ENCODE results near the gene FAM114A1.
A peak's percentile ranks its signal among the peaks of the same experiment; 100 is the strongest.
"Not testable (repeated sequence)": the region's sequence is repeated elsewhere in the genome, so short reads cannot be mapped to it uniquely, and the experiment has no call there.

The FAM114A1 gene

GRCh38 chr4:38935391-38936073 lies 67.9 kb downstream of the FAM114A1 start:
- TF ChIP-seq, protein P1, sequence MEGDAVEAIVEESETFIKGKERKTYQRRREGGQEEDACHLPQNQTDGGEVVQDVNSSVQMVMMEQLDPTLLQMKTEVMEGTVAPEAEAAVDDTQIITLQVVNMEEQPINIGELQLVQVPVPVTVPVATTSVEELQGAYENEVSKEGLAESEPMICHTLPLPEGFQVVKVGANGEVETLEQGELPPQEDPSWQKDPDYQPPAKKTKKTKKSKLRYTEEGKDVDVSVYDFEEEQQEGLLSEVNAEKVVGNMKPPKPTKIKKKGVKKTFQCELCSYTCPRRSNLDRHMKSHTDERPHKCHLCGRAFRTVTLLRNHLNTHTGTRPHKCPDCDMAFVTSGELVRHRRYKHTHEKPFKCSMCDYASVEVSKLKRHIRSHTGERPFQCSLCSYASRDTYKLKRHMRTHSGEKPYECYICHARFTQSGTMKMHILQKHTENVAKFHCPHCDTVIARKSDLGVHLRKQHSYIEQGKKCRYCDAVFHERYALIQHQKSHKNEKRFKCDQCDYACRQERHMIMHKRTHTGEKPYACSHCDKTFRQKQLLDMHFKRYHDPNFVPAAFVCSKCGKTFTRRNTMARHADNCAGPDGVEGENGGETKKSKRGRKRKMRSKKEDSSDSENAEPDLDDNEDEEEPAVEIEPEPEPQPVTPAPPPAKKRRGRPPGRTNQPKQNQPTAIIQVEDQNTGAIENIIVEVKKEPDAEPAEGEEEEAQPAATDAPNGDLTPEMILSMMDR (IDR thresholded peaks at IDR 0.05; ENCODE audit: low read depth, low read length): 0 out of 2 replicates have a peak, but pooled peaks have one; percentile 2
- peak; percentile 96 for DNase-seq (ENCODE audit: extremely low read depth, low read depth)

GRCh38 chr4:38939165-38939564 lies 71.6 kb downstream of the FAM114A1 start:
- no peak for DNase-seq (ENCODE audit: extremely low read depth, low read depth)
- TF ChIP-seq, protein P1 (IDR thresholded peaks at IDR 0.05; ENCODE audit: low read depth, low read length): no peak

GRCh38 chr4:38940476-38940875 lies 72.9 kb downstream of the FAM114A1 start:
- TF ChIP-seq, protein P1 (IDR thresholded peaks at IDR 0.05; ENCODE audit: low read depth, low read length): no peak
- DNase-seq (ENCODE audit: extremely low read depth, low read depth): no peak

DNA sequence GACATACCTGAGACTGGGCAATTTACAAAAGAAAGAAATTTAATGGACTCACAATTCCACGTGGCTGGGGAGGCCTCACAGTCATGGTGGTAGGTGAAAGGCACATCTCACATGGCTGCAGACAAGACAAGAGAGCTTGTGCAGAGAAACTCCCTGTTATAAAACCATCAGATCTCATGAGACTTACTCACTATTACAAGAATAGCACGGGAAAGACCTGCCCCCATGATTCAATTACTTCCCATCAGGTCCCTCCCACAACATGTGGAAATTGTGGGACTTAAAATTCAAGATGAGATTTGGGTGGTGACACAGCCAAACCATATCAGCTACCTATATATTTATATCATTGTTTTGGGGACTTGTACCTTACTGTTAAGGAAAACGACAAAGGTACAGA lies 74.3 kb downstream of the FAM114A1 start:
- DNase-seq (ENCODE audit: extremely low read depth, low read depth): not testable (repeated sequence)

GRCh38 chr4:38943343-38943742 lies 75.7 kb downstream of the FAM114A1 start:
- TF ChIP-seq, protein P1 (IDR thresholded peaks at IDR 0.05; ENCODE audit: low read depth, low read length): no peak
- no peak for DNase-seq (ENCODE audit: extremely low read depth, low read depth)

DNA sequence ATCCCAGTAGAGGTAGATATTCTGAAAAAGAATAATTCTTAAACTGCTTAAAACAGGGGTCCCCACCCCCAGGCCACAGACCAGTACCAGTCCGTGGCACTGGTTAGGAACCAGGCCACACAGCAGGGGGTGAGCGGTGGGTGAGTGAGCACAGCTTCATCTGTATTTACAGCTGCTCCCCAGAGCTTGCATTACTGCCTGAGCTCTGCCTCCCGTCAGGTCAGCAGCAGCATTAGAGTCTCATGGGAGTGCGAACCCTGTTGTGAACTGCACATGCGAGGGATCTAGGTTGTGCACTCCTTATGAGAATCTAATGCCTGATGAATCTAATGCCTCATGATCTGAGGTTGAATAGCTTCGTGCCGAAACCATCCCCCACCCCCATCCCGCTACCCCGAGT lies 76.8 kb downstream of the FAM114A1 start:
- TF ChIP-seq, protein P1 (IDR thresholded peaks at IDR 0.05; ENCODE audit: low read depth, low read length): no peak
- DNase-seq (ENCODE audit: extremely low read depth, low read depth): no peak

DNA sequence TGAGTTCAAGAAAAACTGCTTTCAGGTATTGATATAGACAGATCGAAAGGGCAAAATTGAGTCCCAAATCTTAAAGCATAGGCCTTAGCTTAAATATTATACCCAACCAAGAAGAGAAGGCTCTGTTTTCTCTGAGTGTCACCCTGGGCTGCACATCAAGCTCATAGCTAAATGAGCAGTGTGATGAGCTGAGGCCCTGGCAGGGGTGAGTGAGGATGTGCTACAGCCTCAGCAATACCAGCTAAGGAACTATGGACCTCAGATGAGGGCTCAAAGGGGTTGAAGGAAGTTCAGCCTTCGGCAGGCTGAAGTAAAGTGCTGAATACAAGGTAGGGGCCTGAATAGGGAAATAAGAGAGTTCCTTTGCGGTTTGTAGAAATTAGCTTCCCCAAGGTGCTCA lies 79.3 kb downstream of the FAM114A1 start:
- no peak for DNase-seq (ENCODE audit: extremely low read depth, low read depth)
- TF ChIP-seq, protein P1 (IDR thresholded peaks at IDR 0.05; ENCODE audit: low read depth, low read length): no peak

DNA sequence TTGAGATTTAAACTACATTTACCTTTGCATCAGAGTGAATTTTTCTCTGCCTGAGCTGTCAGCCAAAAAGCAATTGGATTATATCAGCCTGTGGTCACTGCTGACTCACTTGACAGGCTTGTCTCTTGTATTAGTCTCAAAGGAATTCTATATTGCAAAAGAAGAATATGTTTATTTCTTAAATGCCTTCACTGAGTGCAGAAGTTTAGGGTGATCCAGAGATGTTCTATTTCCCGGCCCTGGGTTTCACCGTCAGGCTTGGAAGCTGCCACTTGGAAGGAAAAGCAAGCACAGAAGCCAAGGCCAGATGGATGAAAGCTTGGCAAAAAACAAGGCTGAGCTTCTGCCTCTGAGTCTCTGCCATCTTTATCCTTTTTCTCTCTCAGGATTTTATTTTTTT lies 80.9 kb downstream of the FAM114A1 start:
- TF ChIP-seq, protein P1 (IDR thresholded peaks at IDR 0.05; ENCODE audit: low read depth, low read length): no peak
- peak; percentile 84 for DNase-seq (ENCODE audit: extremely low read depth, low read depth)

All from AG09319 (cell line).